HG02973 (cell line): ENCODE results near the gene MCM5.
"Not testable (repeated sequence)": the region's sequence is repeated elsewhere in the genome, so short reads cannot be mapped to it uniquely, and the experiment has no call there.

Source experiments
- ATAC-seq: cut with Tn5 transposase; IDR thresholded peaks from one replicate; pipeline ENCODE4 v1.9.1; 2021; ENCODE audit warnings: moderate library complexity; ENCODE audit not compliant: unreplicated experiment

MCM5 gene

GRCh38 chr22:35450824-35451569, 51.1 kb downstream of the MCM5 start:
- ATAC-seq: no peak

DNA sequence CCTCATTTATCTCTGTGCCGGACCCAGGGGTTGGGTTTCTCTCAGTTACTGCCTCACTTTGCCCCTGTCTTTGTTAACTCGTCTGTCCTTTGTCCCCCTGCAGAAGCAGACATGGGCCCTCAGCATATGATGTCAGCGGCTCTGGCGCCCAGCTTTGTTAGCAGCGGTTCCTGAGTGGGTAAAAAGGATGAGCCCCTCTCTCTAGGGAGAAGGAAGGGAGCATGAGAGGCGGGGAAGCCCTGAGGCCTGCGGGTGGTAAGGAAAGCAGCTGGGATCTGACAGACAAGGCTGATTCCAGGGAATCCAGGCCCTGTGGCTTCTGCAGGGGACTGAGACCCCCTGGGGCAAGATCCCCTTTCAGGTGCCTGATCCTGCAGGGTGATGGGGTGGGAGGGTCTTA, 51.7 kb downstream of the MCM5 start:
- no peak for ATAC-seq

- no peak for ATAC-seq
These were observed 52.4 kb downstream of the MCM5 start for GRCh38 chr22:35452351-35452781.

DNA sequence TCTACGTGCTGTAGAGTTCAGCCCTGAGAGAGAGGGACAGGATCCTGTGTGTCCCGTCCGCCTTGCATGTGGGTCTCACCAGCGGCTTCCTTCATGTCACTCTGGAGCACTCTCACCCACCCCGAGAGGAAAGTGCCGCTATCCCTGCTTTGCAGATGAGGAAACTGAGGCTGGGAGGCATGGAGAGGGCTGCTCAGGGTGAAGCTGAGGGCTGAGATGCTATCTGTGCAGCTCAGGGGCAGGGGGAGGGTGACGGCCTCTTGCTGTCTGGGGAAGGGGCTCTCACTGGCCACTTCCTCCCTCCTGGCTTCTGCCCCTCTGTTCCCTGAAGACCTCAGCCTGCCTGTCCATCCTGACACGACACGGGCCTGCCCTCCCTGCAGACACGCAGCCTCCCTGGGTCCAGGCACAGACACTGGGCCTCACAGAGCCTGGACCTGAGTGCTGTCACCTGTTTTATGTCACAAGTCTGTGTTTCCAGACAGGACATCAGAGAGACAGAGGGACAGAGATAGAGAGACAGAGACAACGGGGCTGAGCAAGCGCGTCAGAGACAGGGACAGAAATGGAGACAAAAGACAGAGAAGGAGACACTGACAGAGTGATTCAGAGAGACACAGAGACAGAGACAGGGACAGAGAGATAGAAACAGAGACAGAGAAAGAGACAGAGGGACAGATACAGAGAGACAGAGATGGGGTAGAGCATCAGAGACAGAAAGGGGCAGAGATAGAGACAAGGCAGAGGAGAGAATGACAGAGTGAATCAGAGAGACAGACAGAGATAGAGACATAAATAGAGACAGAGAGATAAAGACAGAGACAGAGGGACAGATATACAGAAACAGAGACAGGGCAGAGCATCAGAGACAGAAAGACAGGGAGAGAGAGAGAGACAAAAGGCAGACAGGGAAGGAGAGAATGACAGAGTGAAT, 53.1 kb downstream of the MCM5 start:
- no peak for ATAC-seq

DNA sequence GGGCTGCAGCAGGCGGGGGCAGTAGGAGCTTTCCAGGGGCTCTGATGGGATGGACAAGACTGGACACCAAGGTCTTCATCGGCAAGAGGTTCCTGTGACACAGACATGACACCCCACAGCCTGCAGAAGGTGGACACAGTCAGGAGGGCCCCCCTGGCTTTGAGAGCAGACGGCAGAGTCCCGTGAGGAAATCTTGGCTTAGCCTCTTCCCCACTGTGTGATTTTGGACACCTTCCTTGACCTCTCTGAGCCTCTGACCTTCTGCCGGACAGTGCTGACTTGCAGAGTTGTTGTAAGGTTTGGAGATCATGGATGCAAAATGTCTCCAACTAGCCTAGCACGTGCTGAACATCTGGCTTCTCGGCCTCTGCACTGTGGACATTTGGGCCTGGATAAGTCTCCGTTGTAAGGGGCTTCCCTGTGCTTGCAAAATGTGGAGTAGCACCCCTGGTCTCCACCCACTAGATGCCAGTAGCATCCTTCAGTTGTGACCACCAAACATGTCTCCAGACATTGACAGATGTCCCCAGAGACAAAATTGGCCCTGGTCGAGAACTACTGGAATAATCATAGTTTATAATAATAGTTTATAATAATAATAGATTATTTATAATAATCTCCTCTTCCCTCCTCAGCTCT, 54.6 kb downstream of the MCM5 start:
- no peak for ATAC-seq

DNA sequence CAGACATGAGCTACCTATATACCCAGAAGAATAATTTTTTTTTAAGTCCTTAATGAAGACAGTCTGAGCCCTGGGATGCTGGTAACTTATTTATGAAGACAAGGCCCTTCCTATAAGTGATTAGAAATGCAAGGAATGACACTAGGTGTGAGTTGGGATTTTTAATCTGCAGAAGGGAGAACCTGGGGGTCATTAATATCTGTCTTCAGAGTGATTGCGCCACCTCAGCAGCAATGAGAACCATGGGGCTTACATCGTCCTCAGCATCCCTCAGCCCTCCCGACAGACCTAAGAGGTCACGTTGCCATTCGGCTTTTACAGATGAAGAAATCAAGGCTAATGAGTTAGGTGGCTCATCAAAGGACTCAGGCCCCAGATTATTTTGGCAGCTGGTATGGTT, 55.6 kb downstream of the MCM5 start:
- ATAC-seq: no peak

GRCh38 chr22:35456757-35457156, 56.8 kb downstream of the MCM5 start:
- no peak for ATAC-seq

DNA sequence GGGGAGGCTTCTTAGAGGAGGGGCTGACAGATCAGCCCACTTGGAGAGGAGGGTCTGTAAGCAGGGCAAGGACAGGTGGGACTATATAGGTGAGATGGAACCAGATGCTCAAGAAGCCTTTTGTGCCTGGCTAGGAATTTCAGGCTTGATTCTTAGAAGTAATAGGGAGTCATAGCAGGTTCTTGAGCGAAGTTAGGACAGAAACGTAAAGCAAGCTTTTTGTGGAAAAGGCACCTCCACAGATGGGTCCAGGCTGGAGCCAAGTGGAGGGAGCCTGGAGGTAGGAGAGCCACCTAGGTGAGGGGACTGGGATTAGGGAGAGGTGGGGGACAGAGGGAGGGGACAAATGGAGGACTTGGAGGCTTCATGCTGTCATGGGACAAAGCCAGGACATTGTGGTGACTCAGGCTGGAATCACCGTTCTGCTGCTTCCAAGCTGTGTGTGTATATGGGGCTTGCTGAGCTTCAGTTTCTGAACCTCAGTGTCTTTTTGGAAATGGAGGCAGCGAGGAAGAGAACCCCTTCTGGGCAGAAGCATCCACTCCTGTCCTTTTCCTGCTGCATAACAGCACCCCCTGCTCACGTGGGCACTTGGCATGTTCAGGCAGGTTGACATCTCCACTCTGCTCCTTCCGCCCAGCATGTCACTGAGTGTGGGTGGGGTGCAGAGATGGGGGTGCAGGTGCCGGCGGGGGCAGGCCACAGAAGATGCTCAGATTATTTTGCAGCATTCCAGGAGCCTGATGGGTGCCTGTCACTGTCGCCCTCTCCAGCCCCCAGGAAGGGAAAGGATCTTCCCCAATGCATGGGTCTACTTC, 58.0 kb downstream of the MCM5 start:
- no peak for ATAC-seq

GRCh38 chr22:35458547-35459422, 58.8 kb downstream of the MCM5 start:
- ATAC-seq: no peak

- no peak for ATAC-seq
These were observed 59.5 kb downstream of the MCM5 start for GRCh38 chr22:35459423-35459894.

GRCh38 chr22:35459976-35460375, 60.0 kb downstream of the MCM5 start:
- not testable (repeated sequence) for ATAC-seq

DNA sequence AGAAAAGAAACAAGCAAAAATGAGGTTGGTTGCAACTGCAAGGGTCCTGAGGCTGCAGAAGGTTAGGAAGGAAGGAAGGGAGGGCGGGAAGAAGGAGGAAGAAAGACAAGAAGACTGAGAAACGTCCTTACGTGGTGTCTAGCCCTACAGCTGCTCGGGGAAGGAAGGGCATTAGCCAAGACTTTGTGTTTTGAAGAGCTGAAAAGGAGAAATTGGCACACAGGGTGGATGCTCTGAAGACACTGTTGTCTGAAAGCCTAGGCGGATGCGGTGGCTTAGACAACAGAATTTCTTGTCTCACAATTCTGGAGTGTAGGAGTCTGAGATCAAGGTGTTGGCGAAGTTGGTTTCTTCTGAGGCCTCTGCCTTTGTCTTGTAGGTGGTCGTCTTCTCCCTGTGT, 60.7 kb downstream of the MCM5 start:
- ATAC-seq: no peak

- ATAC-seq: no peak
These were observed 62.7 kb downstream of the MCM5 start for GRCh38 chr22:35462498-35463230.

- no peak for ATAC-seq
These were observed 63.4 kb downstream of the MCM5 start for GRCh38 chr22:35463231-35463933.

GRCh38 chr22:35464399-35464798, 64.5 kb downstream of the MCM5 start:
- ATAC-seq: no peak

- ATAC-seq: no peak
These were observed 65.3 kb downstream of the MCM5 start for GRCh38 chr22:35465109-35465701.

DNA sequence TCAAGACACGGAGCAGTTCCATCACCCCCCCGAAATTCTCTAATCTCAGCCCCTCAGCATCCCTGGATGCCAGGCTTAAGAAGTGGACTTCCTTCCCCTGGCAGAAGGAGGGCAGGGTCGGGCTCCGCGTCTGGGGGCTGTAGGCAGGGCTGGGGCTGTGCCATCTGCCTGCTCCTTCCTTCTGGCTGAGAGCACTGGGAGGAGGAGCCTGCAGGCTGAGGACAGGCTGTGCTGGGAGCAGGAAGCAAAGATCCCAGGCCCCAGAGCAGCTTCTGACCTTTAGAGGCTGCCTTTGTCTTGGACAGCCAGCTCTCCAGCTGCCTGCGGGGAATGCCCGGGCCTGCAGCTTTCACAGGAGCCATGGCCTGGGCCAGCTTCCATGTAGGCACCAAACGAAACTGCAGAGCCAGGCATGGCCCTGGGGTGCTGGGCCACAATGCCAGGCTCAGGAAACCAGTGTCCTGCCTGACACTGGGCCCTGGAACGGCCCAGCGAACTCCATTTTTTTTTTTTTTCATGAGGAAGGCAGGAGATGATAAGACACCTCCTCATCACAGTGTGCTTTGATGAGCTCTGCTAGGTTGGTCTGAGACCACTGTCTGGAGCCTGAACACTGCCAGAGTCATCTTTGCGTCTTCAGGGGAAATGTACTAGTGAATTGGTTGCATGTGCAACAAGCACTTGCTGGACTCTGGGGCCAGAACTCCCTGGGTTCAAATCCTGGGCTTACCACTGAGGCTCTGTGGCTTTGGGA, 67.9 kb downstream of the MCM5 start:
- ATAC-seq: no peak
